HCT116 (cell line): ENCODE results near the gene STIMATE. TPM values are rescaled to one million over a fixed set of nuclear protein-coding genes. Genes with fewer than 3 reads are reported as not detected.

Experiments
- ATAC-seq: fragments of 200-7000 bp; cut with Tn5 transposase; 2 replicates; pipeline ENCODE4 v1.9.1; 2020; ENCODE audit warnings: mild to moderate bottlenecking, moderate library complexity
- BruUV-seq: library from RNA; stranded (reverse); fragments of 400-500 nt; replicated peaks from 2 replicates; lab custom pipeline; 2021; lab: Mats Ljungman, UMichigan
- CTCF ChIA-PET: fragments of 300-600 bp; sonication (Branson Sonifier 250); formaldehyde crosslinking; loops from one replicate; lab custom pipeline; 2021; ENCODE audit warnings: antibody characterized with exemption; lab: Charles Lee
- POLR2A ChIA-PET: fragments of 300-600, 350-600 bp; sonication (Branson Sonifier 250); formaldehyde crosslinking; loops from one replicate; lab custom pipeline; 2021; ENCODE audit warnings: antibody characterized with exemption; lab: Charles Lee
- RAD21 ChIA-PET, 2 experiments: fragments of 300-600 bp; sonication (Branson Sonifier 250); formaldehyde crosslinking; loops; one replicate each; lab custom pipeline; 2023; ENCODE audit warnings: low total read pairs in 2 of 2; ENCODE audit not compliant: uncharacterized antibody in 2 of 2, unreplicated experiment in 2 of 2, low non-redundant PET in 1 of 2; lab: Charles Lee
- DNase-seq: peaks from one replicate; pipeline ENCODE4 v3.0.0-alpha.2; 2010; ENCODE audit warnings: low read depth, low spot score
- H2AFZ ChIP-seq: fragments of 200-600 bp; shearing (Covaris generic), sonication (generic); 2 replicates; pipeline ENCODE4 v1.6.1; 2017; ENCODE audit warnings: low read depth, mixed run types, mixed read lengths, antibody characterized with exemption, low read length; ENCODE audit not compliant: poor library complexity, severe bottlenecking
- H3K27ac ChIP-seq: 2 replicates; pipeline ENCODE4 v1.5.1; 2012; ENCODE audit warnings: low read depth, low read length
- H3K27me3 ChIP-seq: fragments of 200-600 bp; sonication (generic); 2 replicates; pipeline ENCODE4 v1.6.1; 2016; ENCODE audit warnings: mixed run types, low read length, mixed read lengths; ENCODE audit not compliant: insufficient read depth
- H3K36me3 ChIP-seq, 2 experiments: fragments of 200-500 bp in 1 of 2; fragments of 200-600 bp in 1 of 2; sonication (Bioruptor generic) in 1 of 2; sonication (generic) in 1 of 2; 2 replicates each; pipeline versions ENCODE4 v1.5.1 to v1.6.1; 2014 to 2016; ENCODE audit warnings: low read length in 2 of 2, inconsistent platforms in 1 of 2, mixed read lengths in 1 of 2, mixed run types in 1 of 2; ENCODE audit not compliant: insufficient read depth in 2 of 2, control insufficient read depth in 1 of 2
- H3K4me1 ChIP-seq, 2 experiments: fragments of 200-600 bp in 1 of 2; sonication (generic) in 1 of 2; 2 replicates each; pipeline versions ENCODE4 v1.5.1 to v1.6.1; 2012 to 2017; ENCODE audit warnings: low read length in 2 of 2, inconsistent platforms in 1 of 2, mild to moderate bottlenecking in 1 of 2, mixed read lengths in 1 of 2, mixed run types in 1 of 2, moderate library complexity in 1 of 2; ENCODE audit not compliant: insufficient read depth in 2 of 2, control insufficient read depth in 1 of 2
- H3K4me2 ChIP-seq: fragments of 200-600 bp; sonication (generic); 2 replicates; pipeline ENCODE4 v1.6.1; 2017; ENCODE audit warnings: mixed run types, low read length, mixed read lengths
- H3K4me3 ChIP-seq, 2 experiments: fragments of 200-600 bp in 1 of 2; sonication (generic) in 1 of 2; replicated peaks in 1 of 2; 2 replicates each; pipeline ENCODE4 v1.5.1; 2011 to 2016; ENCODE audit warnings: low read length in 2 of 2, control low read depth in 1 of 2, low read depth in 1 of 2, mild to moderate bottlenecking in 1 of 2, mixed read lengths in 1 of 2, mixed run types in 1 of 2
- H3K79me2 ChIP-seq: fragments of 200-600 bp; sonication (generic); 2 replicates; pipeline ENCODE4 v1.6.1; 2017; ENCODE audit warnings: mild to moderate bottlenecking, mixed run types, low read length, moderate library complexity, mixed read lengths; ENCODE audit not compliant: insufficient read depth
- H3K9ac ChIP-seq: fragments of 200-600 bp; sonication (generic); 2 replicates; pipeline ENCODE4 v1.6.1; 2016; ENCODE audit warnings: low read length, mixed read lengths
- H3K9me2 ChIP-seq: fragments of 200-600 bp; sonication (generic), shearing (Covaris generic); 2 replicates; pipeline ENCODE4 v1.6.1; 2017; ENCODE audit warnings: mixed run types, mild to moderate bottlenecking, moderate library complexity; ENCODE audit not compliant: insufficient read depth
- H3K9me3 ChIP-seq, 2 experiments: fragments of 200-500 bp in 1 of 2; fragments of 200-600 bp in 1 of 2; sonication (Bioruptor generic) in 1 of 2; sonication (generic) in 1 of 2; 2 replicates each; pipeline ENCODE4 v1.6.1; 2014 to 2017; ENCODE audit warnings: low read length in 2 of 2, mixed read lengths in 2 of 2, inconsistent platforms in 1 of 2, low read depth in 1 of 2, mild to moderate bottlenecking in 1 of 2, mixed run types in 1 of 2, moderate library complexity in 1 of 2; ENCODE audit not compliant: control insufficient read depth in 1 of 2, insufficient read depth in 1 of 2
- H4K20me1 ChIP-seq: fragments of 200-600 bp; sonication (generic), shearing (Covaris generic); 2 replicates; pipeline ENCODE4 v1.6.1; 2017; ENCODE audit warnings: mixed run types, mild to moderate bottlenecking, moderate library complexity; ENCODE audit not compliant: insufficient read depth
- ATF3 ChIP-seq: IDR thresholded peaks from 2 replicates; pipeline ENCODE4 v1.6.1; 2012
- CEBPB ChIP-seq: IDR thresholded peaks from 2 replicates; pipeline ENCODE4 v1.6.1; 2012; ENCODE audit warnings: low read depth
- CTCF ChIP-seq, 3 experiments: fragments of 200-600 bp in 1 of 3; sonication (generic) in 1 of 3; IDR thresholded peaks in 2 of 3; conservative IDR thresholded peaks in 1 of 3; 2 replicates each; pipeline ENCODE4 v1.5.1; 2012 to 2017; ENCODE audit warnings: low read depth in 2 of 3, low read length in 2 of 3, antibody characterized with exemption in 1 of 3, borderline replicate concordance in 1 of 3, control low read depth in 1 of 3, mild to moderate bottlenecking in 1 of 3, mixed read lengths in 1 of 3, mixed run types in 1 of 3, moderate library complexity in 1 of 3; ENCODE audit not compliant: insufficient read depth in 1 of 3
- EGR1 ChIP-seq: IDR thresholded peaks from 2 replicates; pipeline ENCODE4 v1.6.1; 2012; ENCODE audit warnings: low read depth
- ELF1 ChIP-seq: IDR thresholded peaks from 2 replicates; pipeline ENCODE4 v1.6.1; 2012; ENCODE audit warnings: low read depth, borderline replicate concordance
- EZH2 ChIP-seq: fragments of 200-600 bp; sonication (generic); IDR thresholded peaks from 2 replicates; pipeline ENCODE4 v1.6.1; 2017; ENCODE audit warnings: antibody characterized with exemption, mixed run types
- EZH2phosphoT487 ChIP-seq: fragments of 200-600 bp; IDR thresholded peaks from 2 replicates; pipeline ENCODE4 v1.6.1; 2018; ENCODE audit warnings: antibody characterized with exemption, borderline replicate concordance
- FOSL1 ChIP-seq: IDR thresholded peaks from 2 replicates; pipeline ENCODE4 v1.6.1; 2012; ENCODE audit warnings: low read depth
- JUND ChIP-seq: IDR thresholded peaks from 2 replicates; pipeline ENCODE4 v1.6.1; 2012
- MAX ChIP-seq: IDR thresholded peaks from 2 replicates; pipeline ENCODE4 v1.6.1; 2012
- POLR2A ChIP-seq: IDR thresholded peaks from 2 replicates; pipeline ENCODE4 v1.7.0; 2011; ENCODE audit warnings: borderline replicate concordance; ENCODE audit not compliant: insufficient read depth, insufficient read length; ENCODE audit errors: extremely low read depth
- RAD21 ChIP-seq: IDR thresholded peaks from 2 replicates; pipeline ENCODE4 v1.6.1; 2012; ENCODE audit warnings: low read depth, mild to moderate bottlenecking
- SP1 ChIP-seq: IDR thresholded peaks from 2 replicates; pipeline ENCODE4 v1.6.1; 2012; ENCODE audit warnings: low read depth
- TCF7L2 ChIP-seq: IDR thresholded peaks from 2 replicates; pipeline ENCODE4 v1.7.0; 2011; ENCODE audit warnings: borderline replicate concordance, inconsistent platforms; ENCODE audit not compliant: insufficient read depth, insufficient read length; ENCODE audit errors: extremely low read depth
- YY1 ChIP-seq: IDR thresholded peaks from 2 replicates; pipeline ENCODE4 v1.6.1; 2011; ENCODE audit warnings: low read length, low read depth, moderate library complexity, mild to moderate bottlenecking; ENCODE audit not compliant: insufficient replicate concordance; ENCODE audit errors: extremely low read depth
- ZBTB33 ChIP-seq: IDR thresholded peaks from 2 replicates; pipeline ENCODE4 v1.6.1; 2011; ENCODE audit warnings: mild to moderate bottlenecking, low read length, moderate library complexity; ENCODE audit not compliant: insufficient replicate concordance; ENCODE audit errors: extremely low read depth
- ZNF274 ChIP-seq: fragments of 200-500 bp; sonication (Bioruptor generic); IDR thresholded peaks from 2 replicates; pipeline ENCODE4 v1.6.1; 2014; ENCODE audit warnings: mild to moderate bottlenecking, low read depth, low read length, inconsistent platforms
- intact Hi-C: fragments of 100-400 bp; cut with micrococcal nuclease; formaldehyde crosslinking; loops from 2 replicates; pipeline ENCODE4 v1.10.0; 2022
- total RNA-seq: library from RNA; stranded (reverse); gene quantifications from one replicate; pipeline ENCODE4 v1.2.1, GENCODE V29; 2021; ENCODE audit not compliant: unreplicated experiment
- TF ChIP-seq, protein P1 (sequence below): IDR thresholded peaks from 2 replicates; pipeline ENCODE4 v1.6.1; 2012; ENCODE audit warnings: low read depth

Gene STIMATE
- total RNA-seq, 1 experiment from 2014 or later = 20.2 TPM

DNA sequence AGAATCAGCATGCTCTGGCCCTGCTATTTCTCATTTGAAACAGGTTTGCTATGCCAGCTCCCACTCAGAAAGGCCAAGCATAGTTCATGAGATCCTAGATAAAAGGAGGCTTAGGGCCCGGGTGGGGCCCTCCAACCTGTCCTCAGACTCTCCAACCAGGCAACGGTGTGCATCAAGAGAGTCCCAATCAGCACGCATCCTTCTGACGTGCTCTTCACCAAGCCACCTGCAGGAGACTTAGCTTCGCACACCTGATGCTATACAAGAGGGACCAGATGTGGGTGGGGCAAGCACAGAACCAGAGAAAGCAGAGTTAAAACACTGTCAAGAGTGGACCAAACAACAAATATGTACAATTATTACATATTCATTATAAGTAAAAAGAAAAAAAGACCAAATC lies 17.3 kb downstream of the STIMATE start:
- TF ChIP-seq ATF3 (no peak), RAD21 (no peak), MAX (no peak), POLR2A (no peak), FOSL1 (no peak), JUND (no peak), CEBPB (no peak), TCF7L2 (no peak), YY1 (no peak), SP1 (no peak), ZBTB33 (no peak), EZH2phosphoT487 (no peak), EGR1 (no peak), ZNF274 (no peak), ELF1 (no peak), EZH2 (no peak), CTCF (IDR thresholded peaks at IDR 0.05 in 2 of 3, conservative IDR thresholded peaks at IDR 0.05 in 1 of 3; ENCODE audit: borderline replicate concordance in 1 of 3, insufficient read depth in 1 of 3, low read depth in 2 of 3, low read length in 2 of 3) (no peak)
- TF ChIP-seq, protein P1, sequence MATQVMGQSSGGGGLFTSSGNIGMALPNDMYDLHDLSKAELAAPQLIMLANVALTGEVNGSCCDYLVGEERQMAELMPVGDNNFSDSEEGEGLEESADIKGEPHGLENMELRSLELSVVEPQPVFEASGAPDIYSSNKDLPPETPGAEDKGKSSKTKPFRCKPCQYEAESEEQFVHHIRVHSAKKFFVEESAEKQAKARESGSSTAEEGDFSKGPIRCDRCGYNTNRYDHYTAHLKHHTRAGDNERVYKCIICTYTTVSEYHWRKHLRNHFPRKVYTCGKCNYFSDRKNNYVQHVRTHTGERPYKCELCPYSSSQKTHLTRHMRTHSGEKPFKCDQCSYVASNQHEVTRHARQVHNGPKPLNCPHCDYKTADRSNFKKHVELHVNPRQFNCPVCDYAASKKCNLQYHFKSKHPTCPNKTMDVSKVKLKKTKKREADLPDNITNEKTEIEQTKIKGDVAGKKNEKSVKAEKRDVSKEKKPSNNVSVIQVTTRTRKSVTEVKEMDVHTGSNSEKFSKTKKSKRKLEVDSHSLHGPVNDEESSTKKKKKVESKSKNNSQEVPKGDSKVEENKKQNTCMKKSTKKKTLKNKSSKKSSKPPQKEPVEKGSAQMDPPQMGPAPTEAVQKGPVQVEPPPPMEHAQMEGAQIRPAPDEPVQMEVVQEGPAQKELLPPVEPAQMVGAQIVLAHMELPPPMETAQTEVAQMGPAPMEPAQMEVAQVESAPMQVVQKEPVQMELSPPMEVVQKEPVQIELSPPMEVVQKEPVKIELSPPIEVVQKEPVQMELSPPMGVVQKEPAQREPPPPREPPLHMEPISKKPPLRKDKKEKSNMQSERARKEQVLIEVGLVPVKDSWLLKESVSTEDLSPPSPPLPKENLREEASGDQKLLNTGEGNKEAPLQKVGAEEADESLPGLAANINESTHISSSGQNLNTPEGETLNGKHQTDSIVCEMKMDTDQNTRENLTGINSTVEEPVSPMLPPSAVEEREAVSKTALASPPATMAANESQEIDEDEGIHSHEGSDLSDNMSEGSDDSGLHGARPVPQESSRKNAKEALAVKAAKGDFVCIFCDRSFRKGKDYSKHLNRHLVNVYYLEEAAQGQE = no peak
- no TSS peak for BruUV-seq
- RAD21 ChIA-PET = no interaction called here
- POLR2A ChIA-PET = no interaction called here
- H3K9ac ChIP-seq = no peak overlapping the region
- H3K79me2 ChIP-seq = no peaks in the 10 kb centered on the region
- CTCF ChIA-PET = no interaction called here
- no peaks in the 10 kb centered on the region for H3K9me3 ChIP-seq
- no peaks in the 10 kb centered on the region for H3K4me1 ChIP-seq
- no peaks in the 10 kb centered on the region for H3K9me2 ChIP-seq
- ATAC-seq = peak; percentile 73
- no peaks in the 10 kb centered on the region for H4K20me1 ChIP-seq
- no peak overlapping the region for H3K27ac ChIP-seq
- intact Hi-C loops = no loop called here
- no peak overlapping the region for H3K4me2 ChIP-seq
- H3K27me3 ChIP-seq = no peaks in the 10 kb centered on the region
- no peak overlapping the region for H3K4me3 ChIP-seq
- no peak for DNase-seq
- no peaks in the 10 kb centered on the region for H3K36me3 ChIP-seq
- H2AFZ ChIP-seq = no peak overlapping the region
